Activated naive CD8-positive, alpha-beta T cell (primary cell): Measurements from ENCODE around the gene MED23.

Experiments used
- H3K27ac Mint-ChIP-seq: one replicate; pipeline ENCODE4 v1.8.0; 2021; ENCODE audit warnings: mixed read lengths
- H3K27me3 Mint-ChIP-seq: one replicate; pipeline ENCODE4 v1.8.0; 2021; ENCODE audit warnings: mixed read lengths
- H3K36me3 Mint-ChIP-seq: one replicate; pipeline ENCODE4 v1.8.0; 2021; ENCODE audit warnings: mixed read lengths
- H3K4me1 Mint-ChIP-seq: one replicate; pipeline ENCODE4 v1.8.0; 2021; ENCODE audit warnings: low read depth, mixed read lengths
- H3K4me3 Mint-ChIP-seq: one replicate; pipeline ENCODE4 v1.8.0; 2021; ENCODE audit warnings: mild to moderate bottlenecking, mixed read lengths
- H3K9me3 Mint-ChIP-seq: one replicate; pipeline ENCODE4 v1.8.0; 2021; ENCODE audit warnings: low read depth, mixed read lengths

MED23 gene

GRCh38 chr6:131645846-131646245 lies 17.8 kb upstream of the MED23 start:
- Mint-ChIP-seq H3K9me3 (no peaks in the 10 kb centered on the region), H3K4me1 (no peaks in the 10 kb centered on the region), H3K27me3 (peaks cover 4% of the 10 kb centered on the region), H3K36me3 (peaks cover 2% of the 10 kb centered on the region), H3K4me3 (no peak overlapping the region), H3K27ac (no peak overlapping the region)

- Mint-ChIP-seq H3K9me3 (no peaks in the 10 kb centered on the region), H3K36me3 (peaks cover 2% of the 10 kb centered on the region), H3K4me1 (no peaks in the 10 kb centered on the region), H3K27ac (no peak overlapping the region), H3K27me3 (peaks cover 4% of the 10 kb centered on the region), H3K4me3 (no peak overlapping the region)
Observed at GRCh38 chr6:131644921-131645320, 16.9 kb upstream of the MED23 start.

- Mint-ChIP-seq H3K36me3 (no peaks in the 10 kb centered on the region), H3K4me3 (no peak overlapping the region), H3K4me1 (no peaks in the 10 kb centered on the region), H3K27me3 (peaks cover 3% of the 10 kb centered on the region), H3K9me3 (no peaks in the 10 kb centered on the region), H3K27ac (no peak overlapping the region)
Observed at GRCh38 chr6:131643855-131644460, 15.9 kb upstream of the MED23 start.

GRCh38 chr6:131642987-131643611 lies 15.1 kb upstream of the MED23 start:
- H3K27ac Mint-ChIP-seq = no peak overlapping the region
- no peaks in the 10 kb centered on the region for H3K9me3 Mint-ChIP-seq
- peaks cover under 1% of the 10 kb centered on the region for H3K36me3 Mint-ChIP-seq
- no peak overlapping the region for H3K4me3 Mint-ChIP-seq
- H3K4me1 Mint-ChIP-seq = no peaks in the 10 kb centered on the region
- H3K27me3 Mint-ChIP-seq = peaks cover 1% of the 10 kb centered on the region

GRCh38 chr6:131642565-131642964 lies 14.5 kb upstream of the MED23 start:
- H3K4me3 Mint-ChIP-seq = no peak overlapping the region
- H3K36me3 Mint-ChIP-seq = peaks cover 2% of the 10 kb centered on the region
- no peak overlapping the region for H3K27ac Mint-ChIP-seq
- H3K4me1 Mint-ChIP-seq = no peaks in the 10 kb centered on the region
- no peaks in the 10 kb centered on the region for H3K9me3 Mint-ChIP-seq
- no peaks in the 10 kb centered on the region for H3K27me3 Mint-ChIP-seq

GRCh38 chr6:131641554-131641953 lies 13.5 kb upstream of the MED23 start:
- Mint-ChIP-seq H3K27ac (no peak overlapping the region), H3K36me3 (peaks cover 2% of the 10 kb centered on the region)

GRCh38 chr6:131640576-131640975 lies 12.5 kb upstream of the MED23 start:
- H3K36me3 Mint-ChIP-seq = peaks cover 2% of the 10 kb centered on the region
- H3K27me3 Mint-ChIP-seq = no peaks in the 10 kb centered on the region
- no peaks in the 10 kb centered on the region for H3K4me1 Mint-ChIP-seq
- no peaks in the 10 kb centered on the region for H3K9me3 Mint-ChIP-seq
- no peak overlapping the region for H3K27ac Mint-ChIP-seq
- H3K4me3 Mint-ChIP-seq = no peak overlapping the region

More at GRCh38 chr6:131641554-131641953, 13.5 kb upstream of the MED23 start:
- no peak overlapping the region for H3K4me3 Mint-ChIP-seq
- H3K9me3 Mint-ChIP-seq = no peaks in the 10 kb centered on the region
- no peaks in the 10 kb centered on the region for H3K4me1 Mint-ChIP-seq
- no peaks in the 10 kb centered on the region for H3K27me3 Mint-ChIP-seq

GRCh38 chr6:131640100-131640499 lies 12.1 kb upstream of the MED23 start:
- Mint-ChIP-seq H3K9me3 (no peaks in the 10 kb centered on the region), H3K27me3 (no peaks in the 10 kb centered on the region), H3K36me3 (peaks cover 2% of the 10 kb centered on the region), H3K4me1 (no peaks in the 10 kb centered on the region), H3K4me3 (no peak overlapping the region), H3K27ac (no peak overlapping the region)

GRCh38 chr6:131638013-131638412 lies 10.0 kb upstream of the MED23 start:
- no peaks in the 10 kb centered on the region for H3K4me1 Mint-ChIP-seq
- H3K36me3 Mint-ChIP-seq = peaks cover 4% of the 10 kb centered on the region
- no peaks in the 10 kb centered on the region for H3K9me3 Mint-ChIP-seq
- H3K27me3 Mint-ChIP-seq = no peaks in the 10 kb centered on the region
- H3K27ac Mint-ChIP-seq = no peak overlapping the region
- no peak overlapping the region for H3K4me3 Mint-ChIP-seq

GRCh38 chr6:131636880-131637792 lies 9.1 kb upstream of the MED23 start, which contains the start of gene ENPP3:
ENPP3 (plus strand) TSS chr6:131637302; CDS start chr6:131637385, 83 bp downstream.
- Mint-ChIP-seq H3K9me3 (no peaks in the 10 kb centered on the region), H3K27me3 (no peaks in the 10 kb centered on the region), H3K4me3 (no peak within 1 kb of the TSS), H3K36me3 (peaks cover 4% of the 10 kb centered on the region), H3K27ac (no peak within 1 kb of the TSS), H3K4me1 (no peaks in the 10 kb centered on the region)

GRCh38 chr6:131635384-131636340 lies 7.6 kb upstream of the MED23 start:
- no peak overlapping the region for H3K4me3 Mint-ChIP-seq
- no peak overlapping the region for H3K27ac Mint-ChIP-seq
- peaks cover 4% of the 10 kb centered on the region for H3K36me3 Mint-ChIP-seq
- no peaks in the 10 kb centered on the region for H3K4me1 Mint-ChIP-seq
- no peaks in the 10 kb centered on the region for H3K9me3 Mint-ChIP-seq
- H3K27me3 Mint-ChIP-seq = no peaks in the 10 kb centered on the region

- no peak overlapping the region for H3K27ac Mint-ChIP-seq
- H3K9me3 Mint-ChIP-seq = no peaks in the 10 kb centered on the region
- peaks cover 27% of the 10 kb centered on the region for H3K4me1 Mint-ChIP-seq
- no peak overlapping the region for H3K4me3 Mint-ChIP-seq
- peaks cover 2% of the 10 kb centered on the region for H3K36me3 Mint-ChIP-seq
- no peaks in the 10 kb centered on the region for H3K27me3 Mint-ChIP-seq
Observed at GRCh38 chr6:131631625-131632289, 3.7 kb upstream of the MED23 start.

GRCh38 chr6:131629651-131630050 lies 1.6 kb upstream of the MED23 start:
- H3K27ac Mint-ChIP-seq = no peak overlapping the region

GRCh38 chr6:131628726-131629125 lies 684 bp upstream of the MED23 start:
- Mint-ChIP-seq H3K36me3 (no peaks in the 10 kb centered on the region), H3K4me3 (peak overlapping the region; percentile 98), H3K4me1 (peaks cover 37% of the 10 kb centered on the region), H3K27me3 (no peaks in the 10 kb centered on the region), H3K27ac (peak overlapping the region; percentile 91), H3K9me3 (no peaks in the 10 kb centered on the region)

More at GRCh38 chr6:131629651-131630050, 1.6 kb upstream of the MED23 start:
- Mint-ChIP-seq H3K27me3 (no peaks in the 10 kb centered on the region), H3K36me3 (peaks cover 2% of the 10 kb centered on the region), H3K4me1 (peaks cover 37% of the 10 kb centered on the region), H3K4me3 (no peak overlapping the region), H3K9me3 (no peaks in the 10 kb centered on the region)
